Superior temporal gyrus (tissue), 1 donor: ENCODE results near the gene FABP1.
A peak's percentile ranks its signal among the peaks of the same experiment; 100 is the strongest.

ENCODE experiments used
- DNase-seq: peaks from one replicate; pipeline ENCODE4 v3.0.0-alpha.2; 2016; ENCODE audit errors: extremely low spot score

Gene FABP1

DNA sequence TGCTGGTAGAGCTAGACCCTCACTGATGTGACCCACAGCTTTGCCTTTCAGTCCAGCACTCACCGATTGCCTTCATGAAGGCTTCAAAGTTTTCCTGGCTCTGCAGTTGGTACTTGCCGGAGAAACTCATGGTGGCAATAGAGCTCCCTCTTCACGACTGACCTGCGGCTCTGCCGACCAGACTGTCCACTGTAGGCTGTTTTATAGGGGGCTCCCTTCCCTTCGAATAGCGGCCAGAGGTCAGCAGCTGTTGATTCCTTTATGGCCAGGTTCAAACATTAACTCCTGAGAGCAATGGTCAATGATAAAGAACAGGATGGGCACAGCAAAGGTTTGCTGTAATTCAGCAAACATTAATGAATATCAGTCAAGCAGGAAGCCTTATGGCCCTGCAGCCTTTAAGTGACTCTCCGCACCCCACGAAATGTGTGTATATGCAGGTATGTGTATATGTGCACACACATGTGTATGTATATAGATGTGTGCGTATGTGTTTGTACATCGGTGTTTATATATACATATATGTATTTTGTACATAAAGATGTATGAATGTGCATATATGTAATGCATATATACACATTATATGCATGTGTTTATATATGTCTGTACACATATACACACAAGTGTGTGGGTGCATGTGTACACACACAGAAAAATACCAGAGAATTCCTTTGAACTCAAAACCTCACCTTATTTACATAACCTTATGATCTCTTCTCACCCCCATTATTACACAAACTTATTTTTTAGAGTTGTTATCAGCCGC lies at the start of gene FABP1:
FABP1 (minus strand) TSS at position 175 of the 766 bp plus-strand sequence; CDS start at position 130, 45 bp downstream.
- no peak for DNase-seq

DNA sequence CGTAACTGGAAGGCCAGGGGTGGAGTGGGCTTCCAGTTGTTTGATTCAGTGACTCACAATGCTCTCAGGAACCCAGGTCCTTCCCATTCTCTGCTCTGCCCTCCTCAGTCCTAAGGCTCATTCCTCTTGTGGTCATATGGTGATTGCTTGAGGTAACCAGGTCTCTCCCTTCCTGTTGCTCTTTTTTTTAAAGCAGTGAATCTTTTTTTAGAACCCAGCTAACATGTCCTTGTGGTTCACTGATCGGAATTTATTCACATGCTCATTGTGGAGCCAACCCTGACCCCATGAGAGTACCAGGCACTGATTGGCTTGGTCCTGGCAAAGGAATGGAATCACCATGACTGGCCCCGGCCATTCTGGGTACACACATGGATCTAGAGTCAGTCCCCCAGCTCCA lies 49.7 kb upstream of the FABP1 start:
- DNase-seq = no peak

DNA sequence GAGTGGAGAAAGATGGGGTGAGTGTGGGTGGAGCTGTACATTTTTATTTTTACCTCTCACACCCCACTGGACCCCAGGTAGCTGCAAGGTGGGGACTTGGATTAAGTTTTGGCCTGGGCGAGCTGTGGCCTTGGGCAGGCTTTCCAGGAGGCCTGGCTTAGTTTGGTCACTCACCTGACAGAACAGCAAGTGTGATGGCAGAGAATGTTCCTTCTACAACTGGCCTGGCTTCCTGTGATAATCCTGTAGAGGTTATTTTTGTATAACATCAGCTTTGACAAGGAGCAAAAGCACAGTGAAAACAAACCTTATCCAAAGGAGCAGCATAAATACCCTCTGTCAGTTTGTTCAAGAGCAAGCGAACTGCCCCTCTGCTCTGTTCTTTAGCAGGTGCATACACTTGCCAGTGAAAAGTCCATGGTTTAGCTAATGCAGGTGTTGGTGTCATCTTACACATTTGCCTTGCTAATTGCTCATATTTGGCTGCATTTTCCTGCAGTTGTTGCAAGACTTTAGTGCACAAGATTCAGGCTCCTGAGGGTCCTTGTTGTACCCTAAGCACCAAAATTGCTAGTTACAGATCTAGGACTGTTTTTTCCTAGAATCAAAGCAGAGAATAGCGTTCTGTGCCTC lies 48.6 kb upstream of the FABP1 start:
- no peak for DNase-seq

GRCh38 chr2:88172882-88173281 lies 45.0 kb upstream of the FABP1 start:
- DNase-seq = no peak

- no peak for DNase-seq
Observed at GRCh38 chr2:88171966-88172365, 44.1 kb upstream of the FABP1 start.

DNA sequence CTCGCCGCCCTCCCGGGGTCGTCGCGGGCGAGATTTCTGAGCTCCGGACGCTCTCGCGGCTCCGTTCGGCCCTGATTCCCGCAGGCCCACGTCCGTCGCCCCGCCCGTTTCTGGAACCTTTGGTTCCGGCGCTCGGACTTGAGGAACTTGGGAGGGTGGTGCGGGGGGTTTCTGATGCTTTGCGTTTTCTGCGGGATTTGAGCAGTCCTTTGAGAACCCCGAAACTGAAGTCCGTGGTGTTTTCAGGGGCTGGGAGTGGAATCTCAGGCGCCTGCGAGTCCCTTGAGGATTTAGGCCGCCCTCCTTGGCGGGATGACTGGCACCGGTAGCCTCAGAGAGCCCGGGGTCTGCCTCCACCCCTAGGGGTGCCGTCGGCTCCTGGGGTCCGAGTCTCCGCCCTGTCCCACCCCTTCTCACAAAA lies 42.6 kb upstream of the FABP1 start:
- DNase-seq = no peak

DNA sequence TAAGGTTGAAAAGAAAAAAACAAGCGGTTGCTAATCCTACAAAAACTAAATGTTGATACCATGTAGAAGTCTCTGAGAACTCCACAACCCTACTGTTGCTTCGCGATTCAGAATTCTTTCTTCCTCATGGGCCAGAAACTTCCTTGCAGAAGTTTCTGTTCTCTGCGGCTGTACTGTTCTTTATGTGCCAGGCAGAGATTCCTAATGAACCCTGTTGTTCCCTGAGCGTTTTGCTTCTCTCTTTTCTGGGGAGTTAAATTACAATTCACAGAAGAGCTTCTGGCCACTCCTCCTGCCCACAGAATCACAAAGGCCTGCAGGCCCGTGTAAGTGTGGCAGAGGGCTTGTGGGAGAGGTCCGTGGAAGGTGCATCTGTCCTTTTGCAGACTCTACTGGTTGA lies 40.5 kb upstream of the FABP1 start:
- no peak for DNase-seq

GRCh38 chr2:88167740-88168139 lies 39.9 kb upstream of the FABP1 start:
- no peak for DNase-seq

DNA sequence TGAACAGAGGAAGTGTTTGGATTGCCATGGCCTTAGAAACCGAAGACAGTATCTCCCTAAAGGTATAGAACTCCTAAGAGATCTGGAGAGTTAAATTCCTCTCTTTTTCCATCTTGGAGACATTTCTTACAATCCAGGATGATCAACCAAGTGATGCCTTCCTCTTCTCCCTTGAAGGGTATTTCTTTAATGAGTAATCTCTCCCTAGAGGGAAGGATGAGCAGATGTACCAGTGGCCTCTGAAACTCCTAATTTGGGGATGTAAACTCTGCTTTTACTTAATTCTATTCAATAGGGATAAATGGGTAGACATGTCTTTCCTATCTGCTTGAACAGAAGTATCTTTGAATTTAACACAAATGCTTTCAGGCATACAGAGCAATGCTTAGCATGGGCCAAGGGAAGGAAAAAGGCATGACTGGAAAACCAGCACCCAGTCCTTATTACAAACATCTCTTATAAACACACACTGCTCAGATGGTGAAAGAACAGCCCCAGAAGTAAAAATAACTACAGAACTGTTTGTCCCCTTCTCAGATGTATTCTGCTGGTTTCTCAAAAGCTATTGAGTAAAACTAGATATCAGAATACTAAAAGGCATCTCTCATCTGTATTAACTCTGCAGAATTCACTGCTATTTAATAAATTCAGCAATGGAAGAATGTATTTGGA lies 37.6 kb upstream of the FABP1 start:
- DNase-seq = peak; percentile 56

DNA sequence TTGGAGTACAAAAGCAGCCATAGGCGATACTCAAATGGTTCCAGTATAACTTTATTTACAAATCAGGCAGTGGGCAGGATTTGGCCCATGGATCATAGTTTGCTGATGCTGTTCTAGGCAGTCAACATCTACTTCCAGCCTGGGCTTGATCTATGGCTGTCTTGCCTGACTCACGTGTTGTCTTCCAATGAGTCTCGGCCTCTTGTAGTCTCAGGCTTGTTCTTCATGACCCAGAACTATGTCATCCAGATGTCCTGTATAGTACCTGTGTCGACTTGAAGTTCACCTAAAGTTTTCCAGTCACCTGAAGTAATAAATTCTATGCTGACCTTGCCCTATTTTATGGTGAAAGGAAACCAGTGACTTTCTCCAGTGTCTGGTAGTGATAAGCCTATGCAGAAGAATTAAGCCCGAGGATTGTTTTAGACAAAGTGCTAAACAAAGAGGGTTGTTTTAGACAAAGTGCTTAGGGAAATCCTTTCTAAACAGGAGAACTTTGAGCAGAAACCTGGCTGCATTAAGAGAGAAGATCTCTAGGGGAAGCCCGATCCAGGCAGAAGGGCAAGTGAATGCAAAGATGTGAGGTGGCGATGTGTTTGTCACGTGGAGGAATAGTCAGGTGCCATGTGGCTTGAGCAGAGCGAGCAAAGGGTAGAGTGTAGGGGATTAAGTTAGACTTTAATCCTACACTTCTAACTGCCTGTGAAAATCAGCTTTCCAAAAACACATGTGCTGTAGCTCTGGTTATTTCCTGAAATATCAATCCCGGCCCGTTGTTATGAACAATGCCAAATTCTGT lies 33.8 kb upstream of the FABP1 start:
- DNase-seq = no peak

- DNase-seq = no peak
Observed at GRCh38 chr2:88160517-88160916, 32.7 kb upstream of the FABP1 start.

DNA sequence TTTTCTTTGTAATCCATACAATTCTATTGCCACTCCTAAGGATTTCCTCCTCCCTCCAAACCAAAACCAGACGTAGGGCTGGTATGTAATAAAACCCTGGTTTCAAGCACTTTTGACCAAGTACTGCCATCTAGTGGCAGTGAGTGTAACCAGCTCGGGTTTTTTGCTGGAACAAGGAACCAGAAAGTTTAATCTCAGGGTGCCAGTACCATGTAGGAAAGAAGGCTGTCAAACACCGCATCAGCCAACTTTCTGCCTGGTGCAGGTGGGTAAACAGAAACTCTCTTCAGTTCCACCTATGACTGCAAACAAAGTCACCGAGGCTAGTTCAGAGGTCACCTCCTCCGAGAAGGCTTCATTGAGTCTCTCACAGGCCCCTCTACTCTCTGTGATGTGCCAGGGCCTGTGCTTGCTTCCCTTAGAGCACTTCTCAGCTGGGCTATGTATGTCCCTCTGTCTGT lies 32.1 kb upstream of the FABP1 start:
- DNase-seq = peak; percentile 96

DNA sequence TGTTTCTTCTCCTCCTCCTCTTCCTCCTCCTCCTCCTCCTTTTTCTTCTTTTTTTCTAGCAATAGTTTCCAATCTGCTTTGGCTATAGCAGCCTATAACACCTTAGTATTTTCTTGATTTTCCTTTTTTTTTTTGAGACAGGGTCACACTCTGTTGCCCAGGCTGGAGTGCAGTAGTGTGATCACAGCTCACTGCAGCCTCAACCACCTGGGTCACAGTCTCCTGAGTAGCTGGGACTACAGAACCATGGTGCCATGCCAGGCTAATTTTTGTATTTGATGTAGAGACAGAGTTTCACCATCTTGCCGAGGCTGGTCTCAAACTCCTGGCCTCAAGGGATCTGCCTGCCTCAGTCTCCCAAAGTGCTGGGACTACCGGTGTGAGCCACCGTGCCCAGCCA lies 31.6 kb upstream of the FABP1 start:
- no peak for DNase-seq

- no peak for DNase-seq
Observed at GRCh38 chr2:88148929-88149438, 21.1 kb upstream of the FABP1 start.

GRCh38 chr2:88147145-88147544 lies 19.3 kb upstream of the FABP1 start:
- DNase-seq = no peak

DNA sequence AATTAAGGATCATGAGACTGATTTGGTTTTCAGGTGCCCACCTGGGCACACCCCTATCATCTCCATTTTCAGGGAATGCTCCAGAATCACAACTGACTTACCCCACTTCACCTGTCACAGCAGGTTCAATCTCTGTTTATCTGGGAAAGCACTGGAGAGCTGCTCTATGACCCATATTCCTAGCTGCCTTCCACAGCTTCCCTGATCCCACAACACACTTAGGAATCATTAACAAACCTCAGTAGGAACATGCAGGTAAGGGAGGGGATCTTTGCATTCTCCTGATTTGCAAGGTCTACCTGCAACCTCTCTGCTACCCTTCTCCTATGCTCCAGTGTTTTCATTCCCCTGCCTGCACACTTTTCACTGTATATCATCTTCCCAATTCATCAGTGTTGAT lies 18.7 kb upstream of the FABP1 start:
- DNase-seq = no peak

GRCh38 chr2:88144914-88145497 lies 17.1 kb upstream of the FABP1 start:
- no peak for DNase-seq

DNA sequence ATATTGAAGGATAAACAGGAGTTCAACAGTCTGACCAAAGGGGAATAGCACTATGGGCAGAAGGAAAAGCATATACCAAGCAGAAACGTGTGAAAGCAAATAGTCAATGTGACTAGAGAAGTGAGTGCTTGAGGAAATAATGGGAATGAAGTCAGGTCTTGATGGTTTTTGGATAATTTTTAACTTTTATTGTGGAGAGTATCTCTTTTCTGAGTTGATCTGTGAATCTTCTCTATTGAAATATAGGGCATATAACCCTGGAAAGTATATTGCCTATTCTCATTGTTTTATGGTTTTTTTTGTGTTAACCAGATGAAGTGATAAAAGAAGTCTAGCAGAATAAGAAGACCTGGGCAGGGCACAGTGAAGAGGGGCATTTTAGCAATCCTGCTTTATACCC lies 16.4 kb upstream of the FABP1 start:
- DNase-seq = no peak

DNA sequence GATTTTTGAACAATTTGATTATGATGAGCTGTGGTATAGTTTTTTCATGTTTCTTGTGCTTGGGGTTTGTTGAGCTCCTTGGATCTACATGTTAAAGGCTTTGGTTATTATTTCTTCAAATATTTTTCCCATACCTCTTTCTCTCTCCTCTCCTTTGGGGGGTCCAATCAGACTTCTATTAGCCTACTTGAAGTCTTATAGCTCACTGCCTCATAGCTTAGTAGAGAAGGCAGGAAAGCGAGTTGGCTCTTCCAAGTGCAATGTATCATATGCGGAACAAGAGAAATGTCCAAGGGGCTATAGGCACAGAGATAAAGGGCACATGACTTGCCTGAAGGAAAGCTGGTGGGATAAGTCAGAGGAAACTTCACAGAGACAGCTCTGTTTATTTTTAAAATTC lies 14.1 kb upstream of the FABP1 start:
- DNase-seq = no peak

DNA sequence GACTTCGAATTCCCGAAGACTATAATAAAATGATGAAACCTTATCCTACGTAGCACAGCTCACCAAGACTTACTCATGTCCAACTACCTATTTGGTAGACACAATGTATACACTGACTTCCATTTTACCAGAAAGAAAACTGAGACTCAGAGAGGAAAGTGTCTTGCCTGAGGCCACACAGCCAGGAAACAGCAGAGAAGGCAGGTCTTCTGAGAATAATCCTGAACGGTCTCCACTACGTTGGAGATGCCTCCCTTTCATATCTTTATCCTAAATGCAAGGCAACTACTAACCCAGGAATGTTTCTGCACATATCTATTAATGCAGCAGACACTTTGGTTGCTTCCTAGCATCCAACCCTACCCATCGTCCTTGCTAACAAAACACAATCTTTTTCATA lies 11.9 kb upstream of the FABP1 start:
- DNase-seq = no peak

- no peak for DNase-seq
Observed at GRCh38 chr2:88139203-88139702, 11.4 kb upstream of the FABP1 start.
